GM19328 (cell line): ENCODE results near the gene SRPX2.

Source experiments
- ATAC-seq: cut with Tn5 transposase; IDR thresholded peaks from one replicate; pipeline ENCODE4 v1.9.1; 2021; ENCODE audit warnings: mild to moderate bottlenecking, moderate library complexity; ENCODE audit not compliant: unreplicated experiment

The SRPX2 gene, protein sequence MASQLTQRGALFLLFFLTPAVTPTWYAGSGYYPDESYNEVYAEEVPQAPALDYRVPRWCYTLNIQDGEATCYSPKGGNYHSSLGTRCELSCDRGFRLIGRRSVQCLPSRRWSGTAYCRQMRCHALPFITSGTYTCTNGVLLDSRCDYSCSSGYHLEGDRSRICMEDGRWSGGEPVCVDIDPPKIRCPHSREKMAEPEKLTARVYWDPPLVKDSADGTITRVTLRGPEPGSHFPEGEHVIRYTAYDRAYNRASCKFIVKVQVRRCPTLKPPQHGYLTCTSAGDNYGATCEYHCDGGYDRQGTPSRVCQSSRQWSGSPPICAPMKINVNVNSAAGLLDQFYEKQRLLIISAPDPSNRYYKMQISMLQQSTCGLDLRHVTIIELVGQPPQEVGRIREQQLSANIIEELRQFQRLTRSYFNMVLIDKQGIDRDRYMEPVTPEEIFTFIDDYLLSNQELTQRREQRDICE

GRCh38 chrX:100643956-100644860, at the start of gene SRPX2:
SRPX2 (plus strand) TSS chrX:100644199; CDS start chrX:100646323, 2,124 bp downstream.
- ATAC-seq: no peak

GRCh38 chrX:100596601-100597000, 47.4 kb upstream of the SRPX2 start:
- ATAC-seq: no peak

DNA sequence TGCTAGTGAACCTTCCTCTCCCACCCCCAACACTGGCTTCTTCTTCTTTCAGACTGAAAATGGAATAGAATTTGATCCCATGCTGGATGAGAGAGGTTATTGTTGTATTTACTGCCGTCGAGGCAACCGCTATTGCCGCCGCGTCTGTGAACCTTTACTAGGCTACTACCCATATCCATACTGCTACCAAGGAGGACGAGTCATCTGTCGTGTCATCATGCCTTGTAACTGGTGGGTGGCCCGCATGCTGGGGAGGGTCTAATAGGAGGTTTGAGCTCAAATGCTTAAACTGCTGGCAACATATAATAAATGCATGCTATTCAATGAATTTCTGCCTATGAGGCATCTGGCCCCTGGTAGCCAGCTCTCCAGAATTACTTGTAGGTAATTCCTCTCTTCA, 44.5 kb upstream of the SRPX2 start:
- ATAC-seq: no peak

- ATAC-seq: no peak
Measured at GRCh38 chrX:100600340-100600739, 43.7 kb upstream of the SRPX2 start.

DNA sequence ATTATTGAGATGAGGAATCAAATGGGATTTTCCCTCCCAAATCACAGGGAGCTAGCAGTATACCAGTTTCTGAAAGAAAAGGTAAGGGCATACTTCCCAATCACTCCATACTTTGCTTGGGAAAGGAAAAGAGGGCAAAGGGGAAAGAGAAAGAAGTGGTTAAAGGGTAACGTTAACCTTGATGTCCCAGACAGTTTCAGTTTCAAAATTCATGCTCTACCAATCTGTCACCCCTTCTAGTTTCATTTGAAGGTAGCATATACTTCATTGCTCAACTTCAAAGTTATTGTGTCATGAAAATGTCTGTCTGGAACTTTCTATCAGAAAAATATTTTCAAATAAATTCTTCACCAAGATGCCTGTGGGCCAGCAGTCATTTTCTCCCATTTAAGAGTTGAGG, 43.2 kb upstream of the SRPX2 start:
- ATAC-seq: no peak

DNA sequence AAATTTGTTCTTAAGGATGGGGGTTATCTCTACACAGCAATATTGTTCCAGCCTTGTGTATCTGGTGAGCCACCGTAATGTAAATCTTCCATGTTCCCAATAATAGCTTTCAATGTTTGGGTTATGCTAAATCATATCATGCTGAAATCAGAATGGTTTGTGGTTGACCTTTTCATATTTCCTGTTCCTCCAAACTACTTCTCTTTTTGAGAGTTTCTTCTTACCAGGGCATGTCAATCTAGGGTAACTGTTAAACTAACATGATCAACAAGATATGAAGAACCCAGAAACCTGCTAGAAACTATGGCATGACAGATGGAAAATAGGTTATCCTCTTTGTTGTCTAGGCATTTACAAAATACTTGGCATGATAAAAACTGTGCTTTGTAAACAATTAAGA, 37.2 kb upstream of the SRPX2 start:
- no peak for ATAC-seq

- ATAC-seq: no peak
Measured at GRCh38 chrX:100609591-100609990, 34.4 kb upstream of the SRPX2 start.

GRCh38 chrX:100611951-100612350, 32.0 kb upstream of the SRPX2 start:
- ATAC-seq: no peak

- peak; percentile 70 for ATAC-seq
Measured at GRCh38 chrX:100615005-100615404, 29.0 kb upstream of the SRPX2 start.

DNA sequence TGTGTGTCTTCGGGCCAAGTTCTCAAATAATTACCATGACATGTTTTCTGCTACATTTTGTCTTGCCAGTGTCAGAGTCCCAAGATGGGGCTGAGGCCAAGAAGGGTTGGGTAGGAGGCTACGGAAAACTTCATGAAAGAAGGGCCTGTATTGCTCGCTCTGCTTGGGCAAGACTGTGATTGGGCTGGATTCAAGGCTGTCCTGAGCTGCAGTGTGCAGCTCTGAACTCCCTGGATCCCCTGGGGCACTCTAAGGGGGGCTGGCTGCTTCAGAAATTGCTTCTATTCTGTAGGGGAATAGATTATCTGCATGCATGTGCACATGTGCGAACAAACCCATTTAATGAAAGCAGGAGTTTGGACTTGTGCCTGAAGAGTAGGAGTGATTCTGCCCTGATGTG, 21.0 kb upstream of the SRPX2 start:
- ATAC-seq: no peak

- peak; percentile 94 for ATAC-seq
Measured at GRCh38 chrX:100625985-100626491, 18.0 kb upstream of the SRPX2 start.

GRCh38 chrX:100635040-100635439, 9.0 kb upstream of the SRPX2 start:
- ATAC-seq: no peak

DNA sequence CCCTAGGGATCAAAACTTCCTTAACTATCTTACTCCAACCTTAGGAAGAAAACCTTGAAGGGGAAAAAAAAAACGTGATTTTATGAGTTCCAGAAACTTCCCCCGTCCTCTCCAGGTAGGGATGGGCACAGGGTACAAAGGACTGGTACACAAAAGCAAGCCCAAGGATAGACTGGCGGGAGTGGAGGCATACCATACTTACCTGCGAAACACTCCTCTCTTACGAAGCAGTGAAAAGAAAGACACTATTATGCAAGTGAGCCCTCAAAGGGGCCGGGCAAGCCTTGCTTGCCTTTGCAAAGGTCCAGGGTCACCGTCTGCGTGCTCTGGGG, 8.0 kb upstream of the SRPX2 start:
- no peak for ATAC-seq

DNA sequence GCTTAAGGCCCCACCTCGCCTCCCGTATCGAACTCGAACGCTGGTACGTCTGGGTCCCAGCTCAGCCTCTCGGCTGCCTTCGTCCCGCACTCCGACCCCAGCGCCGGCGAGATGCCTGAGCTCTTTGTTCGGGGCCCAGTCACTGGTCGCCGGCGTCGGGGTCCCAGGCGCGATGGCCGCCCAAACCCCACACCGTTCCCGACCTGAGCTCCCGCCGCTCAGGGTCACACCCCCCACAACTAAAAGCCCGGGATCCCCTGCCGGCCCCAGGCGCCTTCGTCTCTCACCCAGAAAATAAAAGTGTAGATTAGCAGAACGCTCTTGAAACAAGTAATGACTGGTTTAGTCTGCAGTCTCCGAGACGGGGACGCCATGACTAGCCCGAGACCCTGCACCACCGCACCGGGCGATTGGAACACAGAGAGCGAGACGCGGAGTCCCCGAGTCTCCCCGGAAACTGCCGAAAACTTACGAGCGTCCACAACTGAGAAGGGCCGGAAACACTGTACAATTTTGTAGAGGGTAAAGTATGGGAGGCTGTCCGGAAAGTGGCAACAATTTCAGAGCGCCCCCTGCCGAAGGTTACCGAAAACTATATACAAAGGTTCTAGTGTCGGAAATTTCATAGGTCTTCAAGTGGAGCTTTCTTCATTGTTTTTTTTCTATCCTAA, 7.5 kb upstream of the SRPX2 start, which contains the start of gene TSPAN6:
TSS of gene TSPAN6 (minus strand) at position 486 of the 671 bp plus-strand sequence. CDS start at position 374, 112 bp downstream.
- ATAC-seq: no peak

- no peak for ATAC-seq
Measured at GRCh38 chrX:100642290-100642689, 1.7 kb upstream of the SRPX2 start.

- ATAC-seq: no peak
Measured at GRCh38 chrX:100643212-100643611, 787 bp upstream of the SRPX2 start.

- no peak for ATAC-seq
Measured at GRCh38 chrX:100645106-100645505, 1.1 kb downstream of the SRPX2 start.

DNA sequence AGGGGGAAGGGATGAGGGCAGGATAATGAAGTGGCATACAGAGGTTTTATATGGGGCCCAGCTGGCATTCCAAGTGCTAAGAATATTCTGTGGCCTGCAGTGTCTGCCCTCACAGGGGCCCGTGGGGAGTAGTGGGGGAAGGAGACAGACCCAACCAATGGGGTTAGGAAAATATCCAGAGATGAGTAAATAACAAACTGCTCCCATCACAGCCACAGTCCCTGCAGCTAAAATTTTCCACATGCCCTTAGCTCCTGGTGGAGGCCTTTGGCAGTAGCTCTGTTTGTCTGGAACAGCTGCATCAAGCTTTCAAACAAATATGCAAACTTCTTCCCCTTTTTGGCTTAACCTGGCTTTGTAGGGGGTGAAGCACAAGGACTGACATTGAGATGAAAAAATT, 3.1 kb downstream of the SRPX2 start:
- ATAC-seq: no peak

- no peak for ATAC-seq
Measured at GRCh38 chrX:100647739-100648138, 3.7 kb downstream of the SRPX2 start.

DNA sequence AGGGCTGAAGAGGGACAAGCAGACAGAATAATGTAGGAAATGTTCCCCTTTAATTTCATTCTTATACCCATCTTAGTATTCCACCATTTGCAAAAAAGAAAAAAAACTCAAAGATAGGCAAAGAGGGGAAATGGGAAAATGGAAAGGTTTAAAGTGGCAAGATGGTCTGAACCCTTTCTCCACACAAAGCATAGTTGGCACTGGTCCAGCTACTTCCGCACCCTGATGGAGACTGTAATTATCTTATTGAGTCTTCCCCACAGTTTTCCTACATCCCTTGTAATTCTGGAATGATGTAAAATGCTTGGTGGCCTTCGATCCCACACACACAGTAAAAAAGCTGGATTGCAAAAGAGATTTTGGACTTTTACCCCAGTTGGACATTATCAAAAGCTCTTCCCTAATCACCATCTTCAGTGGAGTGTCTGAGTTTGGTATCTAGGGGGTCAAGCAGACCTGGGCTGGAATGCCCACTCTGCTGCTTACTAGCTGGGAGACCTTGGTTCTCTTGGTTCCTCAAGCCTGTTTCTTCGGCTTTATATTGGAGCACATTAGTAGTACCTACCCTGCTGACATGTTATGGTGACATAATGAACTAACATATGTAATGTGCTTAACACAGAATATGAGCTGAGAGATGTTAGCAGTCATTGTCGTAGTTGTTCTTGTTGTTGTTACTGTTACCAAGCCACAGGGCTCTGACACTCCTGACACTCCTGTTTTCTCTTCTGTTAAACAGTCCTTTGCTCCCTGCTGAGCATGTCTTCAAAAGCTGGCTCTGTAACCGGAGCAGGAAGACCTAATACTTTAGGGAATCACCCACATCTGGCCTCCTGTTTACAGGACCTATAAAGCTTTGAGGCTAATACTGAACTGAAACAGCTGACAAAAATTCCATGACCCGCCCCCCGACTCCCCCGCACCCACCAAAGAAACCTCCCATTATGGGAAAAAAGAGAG, 4.7 kb downstream of the SRPX2 start:
- no peak for ATAC-seq
